ENCODE measurements around the gene UHMK1.

GRCh38 chr1:162538815-162539431 lies 41.3 kb downstream of the UHMK1 start:
- TF ChIP-seq SIN3A (IDR thresholded peaks at IDR 0.05; ENCODE audit: borderline replicate concordance, insufficient read depth, low read depth, low read length) (no peak), CTCF (IDR thresholded peaks at IDR 0.05) (no peak), POLR2AphosphoS5 (IDR thresholded peaks at IDR 0.05; ENCODE audit: low read depth, low read length) (no peak), TCF7L2 (IDR thresholded peaks at IDR 0.05; ENCODE audit: low read depth, low read length) (no peak), REST (IDR thresholded peaks at IDR 0.05; ENCODE audit: insufficient read depth in 1 of 2, low read depth in 2 of 2, low read length in 1 of 2) (no peak)

Measured in Panc1 (cell line).